SU-DHL-6 (cell line): ENCODE data around the gene AEBP1.

Experiments
- CTCF ChIP-seq: fragments of 200-600 bp; sonication (generic); IDR thresholded peaks from one replicate; pipeline ENCODE4 v1.5.1; 2017; ENCODE audit warnings: antibody characterized with exemption, mild to moderate bottlenecking, low read length, moderate library complexity; ENCODE audit not compliant: insufficient read depth, poor library complexity, severe bottlenecking
- EZH2phosphoT487 ChIP-seq: fragments of 200-600 bp; sonication (generic), shearing (Covaris generic); conservative IDR thresholded peaks from 2 replicates; pipeline ENCODE4 v1.6.1; 2018; ENCODE audit warnings: mild to moderate bottlenecking, antibody characterized with exemption, low read length, moderate library complexity, mixed read lengths

- TF ChIP-seq CTCF: no peak
- TF ChIP-seq EZH2phosphoT487: no peak
Measured at GRCh38 chr7:44075296-44076075, 28.7 kb upstream of the AEBP1 start.
